Measurements from ENCODE around the gene EXT2.

- TF ChIP-seq CTCF (conservative IDR thresholded peaks at IDR 0.05; ENCODE audit: low read depth, low read length) (no peak), EZH2 (IDR thresholded peaks at IDR 0.05; ENCODE audit: low read length, unreplicated experiment) (no peak), EZH2phosphoT487 (IDR thresholded peaks at IDR 0.05; ENCODE audit: borderline replicate concordance, low read length) (no peak)
Measured at GRCh38 chr11:44097821-44098220, 2.3 kb downstream of the EXT2 start.
